Sigmoid colon (tissue), 7 donors: Measurements from ENCODE around the gene CD53. TPM values are rescaled to one million over a fixed set of nuclear protein-coding genes. Genes with fewer than 3 reads are reported as not detected.
"Not testable (repeated sequence)": the region's sequence is repeated elsewhere in the genome, so short reads cannot be mapped to it uniquely, and the experiment has no call there.

Source experiments
- DNase-seq: peaks from one replicate; pipeline ENCODE4 v3.0.0-alpha.2; 2019
- H3K27ac ChIP-seq, 4 donors: fragments of 200-600 bp; sonication (generic); one replicate each; pipeline ENCODE4 v1.5.1; 2016 to 2019; ENCODE audit warnings: mild to moderate bottlenecking in 1 of 4
- H3K27me3 ChIP-seq, 3 donors: fragments of 200-600 bp; sonication (generic); one replicate each; pipeline ENCODE4 v1.5.1; 2019; ENCODE audit warnings: mild to moderate bottlenecking in 1 of 3
- H3K36me3 ChIP-seq, 4 donors: fragments of 200-600 bp; sonication (generic); one replicate each; pipeline ENCODE4 v1.5.1; 2016 to 2019
- H3K4me1 ChIP-seq, 4 donors: fragments of 200-600 bp; sonication (generic); one replicate each; pipeline ENCODE4 v1.5.1; 2017 to 2019
- H3K4me3 ChIP-seq, 4 donors: fragments of 200-600 bp; sonication (generic); one replicate each; pipeline ENCODE4 v1.5.1; 2017 to 2019; ENCODE audit warnings: mild to moderate bottlenecking in 2 of 4, moderate library complexity in 1 of 4
- H3K9me3 ChIP-seq, 4 donors: fragments of 200-600 bp in 3 of 4; sonication (generic) in 3 of 4; one replicate each; pipeline versions ENCODE4 v1.5.1 to v1.6.1; 2013 to 2019
- EP300 ChIP-seq, 4 donors: sonication (generic); formaldehyde crosslinking; IDR thresholded peaks; one replicate each; pipeline ENCODE4 v1.6.1; 2017; ENCODE audit warnings: antibody characterized with exemption in 4 of 4
- POLR2A ChIP-seq, 2 donors: fragments of 450-650 bp; IDR thresholded peaks; one replicate each; pipeline ENCODE4 v1.6.1; 2016; ENCODE audit warnings: antibody characterized with exemption in 2 of 2, mild to moderate bottlenecking in 2 of 2, moderate library complexity in 2 of 2
- POLR2AphosphoS5 ChIP-seq, 4 donors: sonication (generic); formaldehyde crosslinking; IDR thresholded peaks; one replicate each; pipeline ENCODE4 v1.6.1; 2017; ENCODE audit warnings: antibody characterized with exemption in 4 of 4
- WGBS, 2 donors: extraction: QIAGEN DNeasy Blood & Tissue Kit; methylation state at CpG; one replicate each; pipeline ENCODE4 v1.1.7; 2013; 5-methylcytosine and 5-hydroxymethylcytosine counted together
- intact Hi-C: fragments of 100-400 bp; cut with DNase I; formaldehyde crosslinking; loops from one replicate; pipeline ENCODE4 v1.15.1; 2023
- polyA plus RNA-seq, 3 donors: library from polyadenylated mRNA; stranded (reverse); fragments of 200-250 nt; gene quantifications; one replicate each; pipeline ENCODE4 v1.2.3, GENCODE V29; 2013
- total RNA-seq, 4 donors: library from RNA; depleted of rRNA; stranded (reverse); fragments of >200 nt; gene quantifications; one replicate each; pipeline ENCODE4 v1.1.0, GENCODE V29; 2016
- TF ChIP-seq, protein P1 (sequence below), 4 experiments: fragments of 450-650 bp in 3 of 4; fragments of 200-600 bp in 1 of 4; IDR thresholded peaks; one replicate each; pipeline ENCODE4 v1.5.1; 2016 to 2019; ENCODE audit warnings: antibody characterized with exemption in 4 of 4, mild to moderate bottlenecking in 3 of 4, moderate library complexity in 2 of 4
- donor health status: healthy with polysubstance abuse.
- donor health status: Bipolar disorder and iron deficiency.
- donor health status: healthy.

CD53 gene
- total and polyA plus RNA-seq, 7 donors = 7.5 to 150 (median 28.2) TPM

DNA sequence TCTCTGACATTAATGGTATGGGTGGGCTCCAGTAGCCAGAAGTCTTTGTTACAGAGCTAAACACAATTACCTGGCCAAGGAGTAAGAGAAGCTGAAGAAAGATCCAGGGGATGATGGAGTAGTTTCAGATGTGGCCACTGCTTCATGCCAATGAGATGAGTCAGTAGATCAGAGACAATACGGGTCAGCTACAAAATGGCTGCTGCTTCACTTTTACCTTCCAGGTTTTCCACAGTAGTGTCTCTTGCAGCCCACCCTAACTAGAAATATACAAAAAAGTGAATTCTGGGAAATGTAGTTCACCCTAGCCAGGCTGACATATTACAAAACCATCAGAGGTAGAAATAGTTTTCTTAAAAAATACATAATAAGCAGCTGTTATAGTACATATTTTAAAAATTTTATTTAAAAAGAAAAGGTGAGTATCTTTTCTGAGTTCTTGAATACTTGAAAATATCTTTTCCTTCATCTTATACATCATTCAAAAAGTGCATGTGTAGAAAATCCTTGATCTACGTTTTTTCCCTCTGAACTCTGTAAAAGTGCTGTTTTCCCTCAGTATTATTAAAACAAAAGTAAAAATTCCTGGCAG is 54.6 kb downstream of the CD53 start:
- Histone ChIP-seq H3K27me3 (no peaks in the 10 kb centered on the region), H3K36me3 (no peaks in the 10 kb centered on the region), H3K4me1 (no peaks in the 10 kb centered on the region), H3K27ac (no peak overlapping the region), H3K4me3 (no peak overlapping the region), H3K9me3 (peaks cover 0 to 4% (median 3%) of the 10 kb centered on the region in 4 donors)
- no peak for DNase-seq
- intact Hi-C loops = no loop called here
- WGBS, 2 donors = 72 to 87% methylated on average over 2 of the region's 2 CpGs
- TF ChIP-seq POLR2A (IDR thresholded peaks at IDR 0.05) = no peak
- TF ChIP-seq, protein P1, sequence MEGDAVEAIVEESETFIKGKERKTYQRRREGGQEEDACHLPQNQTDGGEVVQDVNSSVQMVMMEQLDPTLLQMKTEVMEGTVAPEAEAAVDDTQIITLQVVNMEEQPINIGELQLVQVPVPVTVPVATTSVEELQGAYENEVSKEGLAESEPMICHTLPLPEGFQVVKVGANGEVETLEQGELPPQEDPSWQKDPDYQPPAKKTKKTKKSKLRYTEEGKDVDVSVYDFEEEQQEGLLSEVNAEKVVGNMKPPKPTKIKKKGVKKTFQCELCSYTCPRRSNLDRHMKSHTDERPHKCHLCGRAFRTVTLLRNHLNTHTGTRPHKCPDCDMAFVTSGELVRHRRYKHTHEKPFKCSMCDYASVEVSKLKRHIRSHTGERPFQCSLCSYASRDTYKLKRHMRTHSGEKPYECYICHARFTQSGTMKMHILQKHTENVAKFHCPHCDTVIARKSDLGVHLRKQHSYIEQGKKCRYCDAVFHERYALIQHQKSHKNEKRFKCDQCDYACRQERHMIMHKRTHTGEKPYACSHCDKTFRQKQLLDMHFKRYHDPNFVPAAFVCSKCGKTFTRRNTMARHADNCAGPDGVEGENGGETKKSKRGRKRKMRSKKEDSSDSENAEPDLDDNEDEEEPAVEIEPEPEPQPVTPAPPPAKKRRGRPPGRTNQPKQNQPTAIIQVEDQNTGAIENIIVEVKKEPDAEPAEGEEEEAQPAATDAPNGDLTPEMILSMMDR (IDR thresholded peaks at IDR 0.05) = no peak
- TF ChIP-seq EP300 (IDR thresholded peaks at IDR 0.05) = no peak

DNA sequence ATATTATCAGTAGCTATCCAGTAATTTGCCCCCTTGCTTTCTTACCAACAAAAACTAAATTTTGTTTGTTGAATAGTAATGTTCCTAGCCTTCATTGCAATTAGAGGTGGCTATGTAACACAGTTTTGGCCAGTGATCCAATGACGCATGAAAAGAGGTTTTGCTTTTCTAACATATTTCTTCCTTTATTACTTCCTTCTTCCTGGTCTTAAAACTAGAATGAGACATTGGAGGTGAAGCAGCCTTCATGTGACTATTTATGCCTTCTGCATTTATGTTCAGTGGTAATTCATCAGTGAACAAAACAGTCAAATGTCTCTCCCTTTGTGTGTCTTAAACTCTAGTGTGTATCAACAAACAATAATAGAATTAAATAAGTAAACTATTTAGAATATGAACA is 55.2 kb downstream of the CD53 start:
- DNase-seq = no peak
- WGBS, 2 donors = 17 to 49% methylated on average over 1 of the region's 1 CpG
- no peaks in the 10 kb centered on the region for H3K27me3 ChIP-seq
- H3K36me3 ChIP-seq = no peaks in the 10 kb centered on the region
- TF ChIP-seq, protein P1 (IDR thresholded peaks at IDR 0.05) = no peak
- TF ChIP-seq EP300 (IDR thresholded peaks at IDR 0.05) = no peak
- TF ChIP-seq POLR2A (IDR thresholded peaks at IDR 0.05) = no peak
- no peak for TF ChIP-seq POLR2AphosphoS5 (IDR thresholded peaks at IDR 0.05)
- intact Hi-C loops = no loop called here
- H3K4me3 ChIP-seq = no peak overlapping the region
- H3K4me1 ChIP-seq = no peaks in the 10 kb centered on the region
- no peak overlapping the region for H3K27ac ChIP-seq
- H3K9me3 ChIP-seq = peaks cover 0 to 4% (median 3%) of the 10 kb centered on the region in 4 donors

- 41 to 72% methylated on average over 2 of the region's 2 CpGs for whole genome bisulfite sequencing, 2 donors
- Histone ChIP-seq H3K9me3 (peaks cover 0 to 4% (median 3%) of the 10 kb centered on the region in 4 donors), H3K36me3 (no peaks in the 10 kb centered on the region), H3K27ac (no peak overlapping the region), H3K27me3 (no peaks in the 10 kb centered on the region), H3K4me3 (no peak overlapping the region), H3K4me1 (no peaks in the 10 kb centered on the region)
- no peak for DNase-seq
- no peak for TF ChIP-seq POLR2AphosphoS5 (IDR thresholded peaks at IDR 0.05)
- TF ChIP-seq, protein P1 (IDR thresholded peaks at IDR 0.05) = no peak
- no peak for TF ChIP-seq EP300 (IDR thresholded peaks at IDR 0.05)
- TF ChIP-seq POLR2A (IDR thresholded peaks at IDR 0.05) = no peak
- intact Hi-C loops = no loop called here
Measured at GRCh38 chr1:110928904-110929303, 56.0 kb downstream of the CD53 start.

GRCh38 chr1:110931097-110931496 is 58.1 kb downstream of the CD53 start:
- H3K27me3 ChIP-seq, H3K9me3 ChIP-seq, H3K27ac ChIP-seq, H3K4me1 ChIP-seq, DNase-seq, intact Hi-C loops, H3K36me3 ChIP-seq, H3K4me3 ChIP-seq: not testable (repeated sequence)
- 85 to 98% methylated on average over 3 of the region's 3 CpGs for WGBS, 2 donors

DNA sequence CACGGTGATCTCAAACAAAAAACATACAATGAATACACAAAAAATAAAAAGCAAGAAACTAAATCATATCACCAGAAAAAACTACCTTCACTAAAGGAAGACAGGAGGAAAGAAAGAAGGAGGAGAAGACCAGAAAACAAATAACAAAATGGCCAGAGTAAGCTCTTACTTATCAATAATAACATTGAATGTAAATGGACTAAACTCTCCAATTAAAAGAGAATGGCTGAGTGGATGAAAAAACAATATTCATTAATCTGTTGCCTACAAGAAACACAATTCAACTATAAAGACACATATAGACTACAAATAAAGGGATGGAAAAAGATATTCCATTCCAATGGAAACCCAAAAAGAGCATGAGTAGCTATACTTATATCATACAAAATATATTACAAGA is 63.6 kb downstream of the CD53 start:
- TF ChIP-seq POLR2A (IDR thresholded peaks at IDR 0.05) = no peak
- TF ChIP-seq POLR2AphosphoS5 (IDR thresholded peaks at IDR 0.05) = no peak
- TF ChIP-seq, protein P1 (IDR thresholded peaks at IDR 0.05) = no peak
- no peak for TF ChIP-seq EP300 (IDR thresholded peaks at IDR 0.05)
- no peak for DNase-seq
- H3K4me3 ChIP-seq = no peak overlapping the region
- intact Hi-C loops = no loop called here
- peaks cover 0 to 11% (median 2%) of the 10 kb centered on the region in 4 donors for H3K9me3 ChIP-seq
- H3K27me3 ChIP-seq = no peaks in the 10 kb centered on the region
- no peaks in the 10 kb centered on the region for H3K36me3 ChIP-seq
- WGBS, 2 donors = 81 to 90% methylated on average over 1 of the region's 1 CpG
- H3K27ac ChIP-seq = no peak overlapping the region
- H3K4me1 ChIP-seq = no peaks in the 10 kb centered on the region
